HG02678 (cell line): ENCODE data around the gene CDY2B.
"Not testable (repeated sequence)": the region's sequence is repeated elsewhere in the genome, so short reads cannot be mapped to it uniquely, and the experiment has no call there.

Source experiments
- ATAC-seq: cut with Tn5 transposase; IDR thresholded peaks from one replicate; pipeline ENCODE4 v1.9.1; 2021; ENCODE audit warnings: mild to moderate bottlenecking, moderate library complexity; ENCODE audit not compliant: unreplicated experiment

The CDY2B gene

GRCh38 chrY:17880120-17880519 is at the start of gene CDY2B:
Gene CDY2B (minus strand): TSS chrY:17880220. CDS start chrY:17879892, 328 bp downstream.
- not testable (repeated sequence) for ATAC-seq

- ATAC-seq = not testable (repeated sequence)
Observed at GRCh38 chrY:17908009-17908408, 28.0 kb upstream of the CDY2B start.

GRCh38 chrY:17907351-17907750 is 27.3 kb upstream of the CDY2B start:
- not testable (repeated sequence) for ATAC-seq

GRCh38 chrY:17881697-17882096 is 1.7 kb upstream of the CDY2B start:
- not testable (repeated sequence) for ATAC-seq

GRCh38 chrY:17876767-17877166 is 3.3 kb downstream of the CDY2B start:
- ATAC-seq = not testable (repeated sequence)

- not testable (repeated sequence) for ATAC-seq
Observed at GRCh38 chrY:17875401-17875800, 4.6 kb downstream of the CDY2B start.

GRCh38 chrY:17871194-17871903 is 8.7 kb downstream of the CDY2B start:
- ATAC-seq = not testable (repeated sequence)

GRCh38 chrY:17870737-17871136 is 9.3 kb downstream of the CDY2B start:
- not testable (repeated sequence) for ATAC-seq

GRCh38 chrY:17867850-17868249 is 12.2 kb downstream of the CDY2B start:
- not testable (repeated sequence) for ATAC-seq

- not testable (repeated sequence) for ATAC-seq
Observed at GRCh38 chrY:17860634-17861033, 19.4 kb downstream of the CDY2B start.

GRCh38 chrY:17856963-17857848 is 22.8 kb downstream of the CDY2B start:
- ATAC-seq = not testable (repeated sequence)

- not testable (repeated sequence) for ATAC-seq
Observed at GRCh38 chrY:17856508-17856907, 23.5 kb downstream of the CDY2B start.

- not testable (repeated sequence) for ATAC-seq
Observed at GRCh38 chrY:17849131-17849530, 30.9 kb downstream of the CDY2B start.

- ATAC-seq = not testable (repeated sequence)
Observed at GRCh38 chrY:17832149-17832548, 47.9 kb downstream of the CDY2B start.
